Fibroblast of pulmonary artery (primary cell): ENCODE measurements around the gene RRAGC.
"Not testable (repeated sequence)": the region's sequence is repeated elsewhere in the genome, so short reads cannot be mapped to it uniquely, and the experiment has no call there.

Source experiments
- DNase-seq: peaks from one replicate; pipeline ENCODE4 v3.0.0-alpha.2; 2010; ENCODE audit warnings: low read depth
- H3K4me3 ChIP-seq: replicated peaks from 2 replicates; pipeline ENCODE4 v1.5.1; 2011; ENCODE audit warnings: low read depth, mild to moderate bottlenecking, control low read depth, low read length, moderate library complexity
- CTCF ChIP-seq: IDR thresholded peaks from 2 replicates; pipeline ENCODE4 v1.5.1; 2011; ENCODE audit warnings: mild to moderate bottlenecking, control low read depth, low read length, inconsistent platforms; ENCODE audit errors: missing control alignments

RRAGC gene

GRCh38 chr1:38817267-38818174, 42.1 kb downstream of the RRAGC start:
- H3K4me3 ChIP-seq, result no peak overlapping the region
- no peak for DNase-seq
- no peak for TF ChIP-seq CTCF

GRCh38 chr1:38815903-38816627, 43.5 kb downstream of the RRAGC start:
- DNase-seq, result no peak
- TF ChIP-seq CTCF, result no peak
- H3K4me3 ChIP-seq, result no peak overlapping the region

GRCh38 chr1:38814984-38815464, 44.5 kb downstream of the RRAGC start:
- no peak for TF ChIP-seq CTCF
- no peak overlapping the region for H3K4me3 ChIP-seq
- no peak for DNase-seq

- no peak overlapping the region for H3K4me3 ChIP-seq
- no peak for DNase-seq
- no peak for TF ChIP-seq CTCF
Measured at GRCh38 chr1:38814444-38814983, 45.1 kb downstream of the RRAGC start.

- H3K4me3 ChIP-seq, result no peak overlapping the region
- no peak for TF ChIP-seq CTCF
- DNase-seq, result no peak
Measured at GRCh38 chr1:38812981-38813380, 46.6 kb downstream of the RRAGC start.

- DNase-seq, H3K4me3 ChIP-seq: not testable (repeated sequence)
Measured at GRCh38 chr1:38811466-38811865, 48.1 kb downstream of the RRAGC start.

GRCh38 chr1:38806090-38806489, 53.5 kb downstream of the RRAGC start:
- no peak overlapping the region for H3K4me3 ChIP-seq
- no peak for TF ChIP-seq CTCF
- no peak for DNase-seq
